NT2/D1 (cell line): ENCODE measurements around the gene OCRL.

Source experiments
- DNase-seq: peaks from one replicate; pipeline ENCODE4 v3.0.0-alpha.2; 2011; ENCODE audit warnings: low read depth, low spot score
- H3K27me3 ChIP-seq: 2 replicates; pipeline ENCODE4 v1.6.0; 2011; ENCODE audit warnings: mild to moderate bottlenecking; ENCODE audit not compliant: insufficient read length, insufficient read depth
- H3K36me3 ChIP-seq: 2 replicates; pipeline ENCODE4 v1.6.1; 2011; ENCODE audit warnings: mild to moderate bottlenecking, low read length, mixed read lengths; ENCODE audit not compliant: insufficient read depth, insufficient read length
- H3K4me1 ChIP-seq: 2 replicates; pipeline ENCODE4 v1.5.1; 2011; ENCODE audit not compliant: insufficient read depth, insufficient read length
- H3K4me3 ChIP-seq: 2 replicates; pipeline ENCODE4 v1.5.1; 2011; ENCODE audit warnings: low read depth; ENCODE audit not compliant: insufficient read length
- H3K9ac ChIP-seq: 2 replicates; pipeline ENCODE4 v1.6.0; 2011; ENCODE audit warnings: low read depth; ENCODE audit not compliant: insufficient read length
- H3K9me3 ChIP-seq: 2 replicates; pipeline ENCODE4 v1.5.1; 2011; ENCODE audit warnings: mild to moderate bottlenecking, low read length; ENCODE audit not compliant: insufficient read depth
- SUZ12 ChIP-seq: IDR thresholded peaks from 2 replicates; pipeline ENCODE4 v1.6.1; 2011; ENCODE audit not compliant: insufficient read length, insufficient read depth; ENCODE audit errors: extremely low read depth
- YY1 ChIP-seq: IDR thresholded peaks from 2 replicates; pipeline ENCODE4 v1.6.1; 2011; ENCODE audit not compliant: insufficient read length, insufficient read depth
- ZNF274 ChIP-seq: IDR thresholded peaks from 2 replicates; pipeline ENCODE4 v1.6.1; 2011; ENCODE audit warnings: mild to moderate bottlenecking, low read depth, low read length

OCRL gene

DNA sequence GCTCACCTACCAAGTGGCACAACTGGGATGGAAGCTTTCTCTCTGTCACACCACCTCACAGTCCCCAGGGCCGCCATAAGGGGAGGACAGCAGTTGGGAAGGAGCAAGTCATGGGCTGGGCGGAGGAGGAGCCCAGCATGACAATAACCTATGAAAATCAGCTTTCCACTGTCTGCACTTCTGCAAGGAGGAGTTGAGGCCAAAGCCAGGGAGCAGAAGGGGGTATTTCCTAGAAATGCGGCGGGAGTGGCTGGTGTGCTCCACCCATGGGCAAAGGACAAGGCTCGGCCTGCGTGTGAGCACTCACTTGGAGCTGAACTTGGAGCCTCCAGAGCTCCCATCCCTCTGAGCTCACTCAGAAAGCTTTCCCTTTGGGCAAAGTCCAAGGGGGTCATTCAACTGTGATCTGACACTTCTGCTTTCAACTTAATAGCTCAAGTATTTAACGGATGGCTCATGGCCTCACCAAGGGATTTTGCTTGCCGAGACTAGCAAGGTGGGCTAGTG is 96.2 kb downstream of the OCRL start:
- H3K4me3 ChIP-seq: no peak overlapping the region
- no peaks in the 10 kb centered on the region for H3K4me1 ChIP-seq
- no peaks in the 10 kb centered on the region for H3K36me3 ChIP-seq
- no peak for DNase-seq
- no peaks in the 10 kb centered on the region for H3K27me3 ChIP-seq
- no peak for TF ChIP-seq SUZ12
- no peak for TF ChIP-seq ZNF274
- no peak for TF ChIP-seq YY1
- H3K9ac ChIP-seq: no peak overlapping the region
- no peaks in the 10 kb centered on the region for H3K9me3 ChIP-seq

GRCh38 chrX:129637217-129638109 is 97.4 kb downstream of the OCRL start:
- no peak overlapping the region for H3K4me3 ChIP-seq
- TF ChIP-seq YY1: no peak
- TF ChIP-seq ZNF274: no peak
- TF ChIP-seq SUZ12: no peak
- DNase-seq: no peak
- H3K9ac ChIP-seq: no peak overlapping the region
- no peaks in the 10 kb centered on the region for H3K9me3 ChIP-seq
- H3K4me1 ChIP-seq: no peaks in the 10 kb centered on the region
- H3K36me3 ChIP-seq: no peaks in the 10 kb centered on the region
- no peaks in the 10 kb centered on the region for H3K27me3 ChIP-seq

DNA sequence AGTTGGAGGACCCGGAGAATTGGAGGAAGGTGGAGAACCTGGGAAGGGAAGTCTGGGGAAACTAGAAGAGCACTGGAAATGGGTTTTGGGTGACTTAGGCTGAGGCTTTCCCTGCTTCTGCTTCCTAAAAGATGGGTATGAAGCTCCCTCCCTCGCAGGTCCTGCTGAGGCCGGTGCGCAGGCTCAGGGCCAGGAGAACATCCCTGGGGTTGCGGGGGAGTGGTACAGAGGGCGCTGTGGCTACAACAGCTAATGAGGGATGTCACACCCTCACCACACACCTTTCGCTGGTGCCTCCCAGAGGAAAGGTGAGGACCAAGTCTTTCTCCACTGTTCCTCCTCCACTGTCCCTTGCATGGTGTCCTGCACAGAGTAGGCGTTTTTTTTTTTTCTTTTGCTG is 98.9 kb downstream of the OCRL start:
- DNase-seq: no peak
- H3K9ac ChIP-seq: no peak overlapping the region
- no peaks in the 10 kb centered on the region for H3K27me3 ChIP-seq
- H3K9me3 ChIP-seq: no peaks in the 10 kb centered on the region
- no peak overlapping the region for H3K4me3 ChIP-seq
- H3K4me1 ChIP-seq: no peaks in the 10 kb centered on the region
- TF ChIP-seq YY1 (no peak), SUZ12 (no peak), ZNF274 (no peak)
- no peaks in the 10 kb centered on the region for H3K36me3 ChIP-seq

DNA sequence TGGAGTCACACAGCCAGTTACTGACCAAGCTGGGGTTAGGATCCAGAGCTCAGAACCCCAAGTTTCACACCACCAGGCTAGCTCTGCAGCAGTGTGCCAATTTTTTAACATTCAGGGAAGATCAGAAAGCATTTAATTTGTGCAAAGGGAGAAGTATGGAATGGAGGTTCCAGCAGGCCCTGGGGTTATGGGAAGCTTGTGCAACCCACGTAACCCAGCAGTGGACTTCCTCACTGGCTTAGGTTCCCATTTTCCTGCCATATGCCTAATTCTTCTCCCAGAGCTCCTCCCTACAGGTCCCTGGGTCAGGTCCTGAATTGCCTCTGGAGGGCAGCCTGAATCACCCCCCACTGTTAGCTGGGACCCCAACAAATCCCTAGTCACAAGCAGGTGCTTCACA is 100.7 kb downstream of the OCRL start:
- H3K9ac ChIP-seq: no peak overlapping the region
- TF ChIP-seq YY1 (no peak), SUZ12 (no peak), ZNF274 (no peak)
- DNase-seq: no peak
- no peaks in the 10 kb centered on the region for H3K4me1 ChIP-seq
- no peaks in the 10 kb centered on the region for H3K36me3 ChIP-seq
- no peaks in the 10 kb centered on the region for H3K9me3 ChIP-seq
- H3K4me3 ChIP-seq: no peak overlapping the region
- H3K27me3 ChIP-seq: no peaks in the 10 kb centered on the region

GRCh38 chrX:129641469-129641868 is 101.4 kb downstream of the OCRL start:
- Histone ChIP-seq H3K9ac (no peak overlapping the region), H3K4me1 (no peaks in the 10 kb centered on the region), H3K36me3 (no peaks in the 10 kb centered on the region), H3K4me3 (no peak overlapping the region), H3K27me3 (no peaks in the 10 kb centered on the region), H3K9me3 (no peaks in the 10 kb centered on the region)
- TF ChIP-seq SUZ12 (no peak), YY1 (no peak), ZNF274 (no peak)
- DNase-seq: no peak

- TF ChIP-seq YY1: no peak
- no peak for TF ChIP-seq SUZ12
- TF ChIP-seq ZNF274: no peak
- Histone ChIP-seq H3K4me1 (no peaks in the 10 kb centered on the region), H3K36me3 (no peaks in the 10 kb centered on the region), H3K9ac (no peak overlapping the region), H3K27me3 (no peaks in the 10 kb centered on the region), H3K9me3 (no peaks in the 10 kb centered on the region), H3K4me3 (no peak overlapping the region)
- no peak for DNase-seq
Observed at GRCh38 chrX:129641941-129642340, 101.9 kb downstream of the OCRL start.
